GM12874 (cell line): Measurements from ENCODE around the gene TSPAN31.

Experiments used
- TF ChIP-seq, protein P1 (sequence below): IDR thresholded peaks from 2 replicates; pipeline ENCODE4 v1.5.1; 2011; ENCODE audit warnings: low read depth, mild to moderate bottlenecking, control low read depth, low read length, moderate library complexity; ENCODE audit not compliant: insufficient read depth

TSPAN31 gene

DNA sequence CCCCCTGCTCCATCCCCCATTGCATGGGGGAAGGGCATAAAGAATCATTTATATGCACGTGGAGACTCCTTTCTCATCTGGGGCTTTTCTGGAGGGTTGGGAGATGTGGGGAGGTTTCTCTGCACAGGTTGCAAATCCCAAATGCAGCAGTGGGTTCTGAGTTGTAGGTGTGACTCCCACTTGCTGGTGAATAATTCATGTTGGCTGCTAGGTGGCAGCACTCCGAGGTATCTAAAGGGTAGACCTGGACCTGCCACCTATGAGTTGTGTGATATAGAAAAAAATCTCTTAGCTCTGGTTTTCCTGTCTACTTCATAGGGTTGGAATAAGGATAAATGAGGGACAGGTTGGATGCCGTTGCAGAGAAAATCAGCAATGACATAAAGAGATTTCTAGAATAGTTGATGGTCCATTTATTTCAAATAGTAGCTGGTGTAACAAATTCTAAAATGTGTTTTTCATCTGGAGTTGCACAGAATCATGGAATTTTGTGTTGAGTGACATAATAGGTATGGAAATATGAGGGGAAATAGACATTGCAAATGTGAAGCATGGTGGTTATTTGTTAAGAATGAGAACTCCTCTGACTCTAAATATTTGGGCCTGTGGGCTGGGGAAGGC lies 14.6 kb downstream of the TSPAN31 start:
- TF ChIP-seq, protein P1, sequence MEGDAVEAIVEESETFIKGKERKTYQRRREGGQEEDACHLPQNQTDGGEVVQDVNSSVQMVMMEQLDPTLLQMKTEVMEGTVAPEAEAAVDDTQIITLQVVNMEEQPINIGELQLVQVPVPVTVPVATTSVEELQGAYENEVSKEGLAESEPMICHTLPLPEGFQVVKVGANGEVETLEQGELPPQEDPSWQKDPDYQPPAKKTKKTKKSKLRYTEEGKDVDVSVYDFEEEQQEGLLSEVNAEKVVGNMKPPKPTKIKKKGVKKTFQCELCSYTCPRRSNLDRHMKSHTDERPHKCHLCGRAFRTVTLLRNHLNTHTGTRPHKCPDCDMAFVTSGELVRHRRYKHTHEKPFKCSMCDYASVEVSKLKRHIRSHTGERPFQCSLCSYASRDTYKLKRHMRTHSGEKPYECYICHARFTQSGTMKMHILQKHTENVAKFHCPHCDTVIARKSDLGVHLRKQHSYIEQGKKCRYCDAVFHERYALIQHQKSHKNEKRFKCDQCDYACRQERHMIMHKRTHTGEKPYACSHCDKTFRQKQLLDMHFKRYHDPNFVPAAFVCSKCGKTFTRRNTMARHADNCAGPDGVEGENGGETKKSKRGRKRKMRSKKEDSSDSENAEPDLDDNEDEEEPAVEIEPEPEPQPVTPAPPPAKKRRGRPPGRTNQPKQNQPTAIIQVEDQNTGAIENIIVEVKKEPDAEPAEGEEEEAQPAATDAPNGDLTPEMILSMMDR: peak; percentile 55

DNA sequence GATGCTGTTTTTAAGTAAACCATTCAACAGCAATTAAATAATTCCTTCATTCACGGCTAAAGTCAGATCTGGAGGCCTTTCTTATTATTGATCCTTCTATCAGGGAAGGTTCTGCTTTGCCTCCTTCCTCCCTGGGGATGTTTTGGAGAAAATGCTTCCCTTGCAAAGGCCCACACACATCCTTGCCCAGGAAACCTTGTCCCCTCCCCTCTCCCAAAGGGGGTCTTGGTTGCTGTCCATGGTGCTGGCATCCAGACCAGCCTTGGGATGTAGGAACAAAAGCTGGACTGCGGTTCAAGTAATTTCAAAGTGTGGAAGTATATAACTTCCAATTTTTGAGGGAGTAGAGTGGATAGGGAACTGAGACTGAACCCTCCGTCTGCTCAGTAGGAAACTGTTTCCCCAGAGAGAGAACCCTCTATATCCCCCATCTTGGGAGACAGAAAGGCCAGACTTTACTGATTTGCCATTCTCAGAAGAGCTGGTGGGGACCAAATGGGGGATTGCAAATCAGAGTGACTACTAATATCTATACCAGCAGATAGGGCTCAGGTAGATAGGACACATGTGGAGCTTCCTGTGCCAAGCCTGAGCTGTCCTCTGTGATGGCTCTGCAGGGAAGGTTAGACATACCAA lies 15.6 kb downstream of the TSPAN31 start:
- TF ChIP-seq, protein P1: no peak

DNA sequence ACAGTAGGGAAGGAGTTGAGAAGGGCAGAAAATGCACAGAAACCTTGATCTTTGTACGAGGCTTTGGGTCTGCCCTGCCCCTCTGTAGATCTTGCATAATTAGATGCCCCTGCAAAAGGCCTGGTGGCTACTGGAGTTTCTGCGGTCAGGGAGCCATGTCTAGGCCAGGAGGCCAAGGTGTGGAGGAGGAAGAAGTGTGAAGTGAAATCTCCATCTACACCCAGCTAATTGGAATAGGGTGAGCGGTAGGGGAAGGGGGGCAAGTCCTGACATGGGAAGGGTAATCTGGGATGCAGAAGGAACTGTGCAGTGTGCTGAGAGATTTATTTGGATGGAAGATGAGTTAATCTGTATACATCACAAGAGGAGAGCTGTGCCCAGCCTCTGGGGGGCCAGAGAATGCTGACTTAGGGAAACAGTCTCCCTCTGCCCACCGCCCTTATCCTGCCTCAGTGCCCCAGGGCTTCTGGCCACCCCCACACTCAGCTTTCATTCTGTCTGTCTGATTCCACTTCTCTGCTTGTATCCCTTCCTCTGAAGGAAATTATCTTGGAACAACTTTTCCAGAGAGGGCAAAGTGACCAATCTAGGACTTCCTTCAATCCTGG lies 16.7 kb downstream of the TSPAN31 start:
- TF ChIP-seq, protein P1: no peak

DNA sequence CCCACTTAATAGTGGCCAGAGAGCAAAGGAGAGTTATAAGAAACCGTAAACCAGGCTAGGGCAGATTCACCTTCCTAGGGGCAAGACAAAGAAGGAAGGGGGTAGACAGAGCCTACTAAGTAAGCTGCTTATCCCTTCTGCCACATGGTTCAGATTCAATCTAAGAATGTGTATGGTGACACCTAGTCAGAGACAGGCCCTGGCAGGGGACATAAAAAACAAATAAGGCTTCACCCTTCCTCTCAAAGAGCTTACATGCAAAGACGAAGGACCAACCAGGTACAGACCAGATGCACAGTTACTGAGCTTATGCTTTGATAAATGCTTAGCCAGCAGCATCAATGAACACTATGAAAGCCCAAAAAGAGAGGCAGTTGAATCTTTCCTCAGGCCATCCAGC lies 17.6 kb downstream of the TSPAN31 start:
- TF ChIP-seq, protein P1: no peak

DNA sequence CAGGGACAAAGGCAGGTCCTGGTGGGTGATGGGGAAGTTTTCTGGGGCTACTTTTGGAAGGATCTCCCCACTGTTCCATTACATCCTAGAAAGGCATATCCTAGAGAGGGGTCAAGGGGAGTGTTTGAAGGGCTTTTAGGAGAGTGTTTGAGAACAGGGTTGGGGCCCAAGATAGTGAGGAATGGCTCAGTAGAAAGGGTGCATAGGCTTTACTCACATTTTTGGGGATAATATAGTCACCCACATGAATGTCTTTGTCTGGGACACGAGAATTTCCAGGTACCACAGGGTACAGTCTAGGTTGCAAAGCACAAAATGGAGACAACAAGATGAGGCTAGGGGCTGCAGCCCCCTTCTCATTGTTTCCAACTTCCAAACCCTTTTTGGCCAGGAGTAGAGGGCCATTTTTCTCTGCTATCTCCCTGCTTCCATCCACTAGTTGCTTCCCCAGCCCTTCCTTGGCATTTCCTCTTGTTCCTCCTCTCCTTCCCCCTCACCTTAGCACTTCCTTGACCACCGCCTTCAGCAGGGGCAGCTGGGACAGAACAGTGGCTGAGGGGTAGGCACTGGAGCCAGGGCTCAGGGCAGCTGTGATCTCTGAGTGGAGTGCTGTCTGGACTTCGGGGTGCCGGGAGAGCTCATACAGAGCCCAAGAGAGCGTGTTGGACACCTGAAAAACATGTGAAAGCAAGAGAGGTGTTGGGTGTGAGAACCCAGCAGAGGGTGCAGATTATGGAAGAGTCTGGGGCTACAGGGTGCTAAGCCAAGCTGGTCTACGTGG lies 19.2 kb downstream of the TSPAN31 start:
- TF ChIP-seq, protein P1: no peak

DNA sequence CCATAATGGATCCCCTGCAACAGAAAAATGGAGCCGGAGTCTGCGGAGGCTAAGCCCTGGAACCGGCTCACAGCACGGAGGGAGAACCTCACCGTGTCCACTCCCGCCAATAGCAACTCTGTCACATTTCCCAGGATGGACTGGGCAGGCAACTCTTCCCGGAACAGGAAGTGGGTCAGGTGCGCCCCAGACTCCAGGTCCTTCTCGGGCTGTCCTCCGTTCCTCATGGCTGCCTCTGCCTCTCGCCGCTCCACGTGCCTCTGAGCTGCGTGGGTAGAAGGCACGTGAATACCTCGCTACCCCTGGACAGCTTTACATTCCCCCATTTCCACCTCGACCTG lies 19.8 kb downstream of the TSPAN31 start:
- TF ChIP-seq, protein P1: no peak

DNA sequence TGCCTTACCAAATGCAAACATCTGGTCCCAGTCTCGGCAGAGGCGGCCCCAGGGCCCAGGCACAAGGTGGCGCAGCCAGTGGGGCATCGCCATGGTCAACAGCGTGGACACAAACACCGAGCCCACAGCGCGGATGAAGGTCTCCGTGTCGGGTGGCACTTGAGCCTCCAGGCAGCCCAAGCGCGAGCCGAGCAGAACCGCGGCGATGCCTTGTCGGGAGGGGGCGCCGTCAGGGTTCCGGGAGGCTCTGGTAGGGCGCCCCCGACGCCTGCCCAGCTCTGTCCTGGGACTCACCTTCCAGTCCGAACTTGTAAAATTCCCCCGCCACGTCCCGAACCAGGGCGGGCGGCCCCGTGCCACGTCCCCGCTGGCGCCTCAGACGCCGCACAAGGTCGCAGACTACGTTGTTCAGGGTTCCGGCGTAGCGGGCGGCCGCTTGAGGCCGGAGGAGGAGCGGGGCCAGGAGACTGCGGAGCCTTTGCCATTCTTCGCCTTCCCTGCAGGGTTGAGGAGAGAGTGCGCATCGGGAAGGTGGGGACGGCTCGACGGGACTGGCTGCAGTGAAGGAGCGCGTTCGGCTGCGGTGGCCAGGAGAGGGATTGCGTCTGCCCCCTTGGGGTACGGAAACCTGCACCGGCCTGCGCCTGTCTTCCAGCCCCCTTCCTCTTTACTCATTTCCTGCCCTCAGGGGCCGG lies 20.3 kb downstream of the TSPAN31 start:
- TF ChIP-seq, protein P1: peak; percentile 66
